Tibial nerve (tissue), 4 donors: ENCODE data around the gene PLSCR2. TPM values are rescaled to one million over a fixed set of nuclear protein-coding genes. Genes with fewer than 3 reads are reported as not detected.

ENCODE experiments used
- DNase-seq, 2 donors: peaks; one replicate each; pipeline ENCODE4 v3.0.0-alpha.2; 2019; ENCODE audit warnings: low spot score in 2 of 2
- H3K27ac ChIP-seq, 4 donors: fragments of 200-600 bp; sonication (generic) in 3 of 4; one replicate each; pipeline ENCODE4 v1.5.1; 2017 to 2019; ENCODE audit warnings: mild to moderate bottlenecking in 1 of 4
- H3K27me3 ChIP-seq, 2 donors: fragments of 200-600 bp; sonication (generic) in 1 of 2; one replicate each; pipeline versions ENCODE4 v1.5.1 to v1.6.0; 2017 to 2019
- H3K36me3 ChIP-seq, 3 donors: fragments of 200-600 bp; sonication (generic); one replicate each; pipeline ENCODE4 v1.5.1; 2018 to 2019
- H3K4me1 ChIP-seq, 4 donors: fragments of 200-600 bp; sonication (generic) in 3 of 4; one replicate each; pipeline ENCODE4 v1.5.1; 2017 to 2019
- H3K4me3 ChIP-seq, 4 donors: fragments of 200-600 bp; sonication (generic) in 3 of 4; one replicate each; pipeline ENCODE4 v1.5.1; 2017 to 2019; ENCODE audit warnings: mild to moderate bottlenecking in 1 of 4, moderate library complexity in 1 of 4
- H3K9me3 ChIP-seq, 4 donors: fragments of 200-600 bp; sonication (generic) in 3 of 4; one replicate each; pipeline ENCODE4 v1.5.1; 2017 to 2019
- EP300 ChIP-seq, 2 donors: sonication (generic); formaldehyde crosslinking; IDR thresholded peaks; one replicate each; pipeline ENCODE4 v1.6.1; 2017; ENCODE audit warnings: antibody characterized with exemption in 2 of 2, mild to moderate bottlenecking in 1 of 2
- POLR2A ChIP-seq, 2 donors: fragments of 450-650 bp; IDR thresholded peaks; one replicate each; pipeline ENCODE4 v1.6.1; 2017; ENCODE audit warnings: antibody characterized with exemption in 2 of 2, mild to moderate bottlenecking in 2 of 2, moderate library complexity in 2 of 2
- WGBS, 2 donors: methylation state at CpG; one replicate each; pipeline ENCODE4 v1.1.5; 2018; 5-methylcytosine and 5-hydroxymethylcytosine counted together
- total RNA-seq, 4 donors: library from RNA; depleted of rRNA; stranded (reverse); fragments of >200 nt; gene quantifications; one replicate each; pipeline ENCODE4 v1.1.0, GENCODE V29; 2016
- TF ChIP-seq, protein P1 (sequence below), 5 experiments: fragments of 200-600 bp in 3 of 5; fragments of 450-650 bp in 2 of 5; sonication (generic) in 3 of 5; IDR thresholded peaks; one replicate each; pipeline ENCODE4 v1.5.1; 2016 to 2019; ENCODE audit warnings: antibody characterized with exemption in 5 of 5, mild to moderate bottlenecking in 3 of 5, moderate library complexity in 2 of 5

The PLSCR2 gene
- total RNA-seq, 4 donors from 2014 or later: not detected

DNA sequence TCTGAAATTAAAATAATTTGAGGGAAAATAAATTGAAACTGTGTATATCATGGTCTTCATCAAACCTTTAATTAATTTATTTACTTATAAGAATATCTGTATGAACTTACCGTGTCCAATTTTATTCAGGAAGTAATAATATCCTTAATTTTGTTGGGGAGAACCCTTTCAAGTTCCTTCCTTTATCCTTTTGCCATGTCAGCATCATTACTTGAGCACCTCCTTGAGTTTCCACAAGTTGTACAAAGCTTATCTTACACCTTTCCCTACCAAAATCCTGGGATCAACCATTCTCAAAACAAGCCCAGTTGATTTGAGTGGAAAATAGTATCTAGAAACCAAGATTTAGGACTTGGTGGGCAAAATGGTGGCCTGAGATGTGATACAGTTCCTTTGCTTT lies 37.3 kb downstream of the PLSCR2 start:
- 85 to 91% methylated on average over 1 of the region's 1 CpG for WGBS, 2 donors
- TF ChIP-seq POLR2A (IDR thresholded peaks at IDR 0.05) (no peak), EP300 (IDR thresholded peaks at IDR 0.05) (no peak)
- TF ChIP-seq, protein P1, sequence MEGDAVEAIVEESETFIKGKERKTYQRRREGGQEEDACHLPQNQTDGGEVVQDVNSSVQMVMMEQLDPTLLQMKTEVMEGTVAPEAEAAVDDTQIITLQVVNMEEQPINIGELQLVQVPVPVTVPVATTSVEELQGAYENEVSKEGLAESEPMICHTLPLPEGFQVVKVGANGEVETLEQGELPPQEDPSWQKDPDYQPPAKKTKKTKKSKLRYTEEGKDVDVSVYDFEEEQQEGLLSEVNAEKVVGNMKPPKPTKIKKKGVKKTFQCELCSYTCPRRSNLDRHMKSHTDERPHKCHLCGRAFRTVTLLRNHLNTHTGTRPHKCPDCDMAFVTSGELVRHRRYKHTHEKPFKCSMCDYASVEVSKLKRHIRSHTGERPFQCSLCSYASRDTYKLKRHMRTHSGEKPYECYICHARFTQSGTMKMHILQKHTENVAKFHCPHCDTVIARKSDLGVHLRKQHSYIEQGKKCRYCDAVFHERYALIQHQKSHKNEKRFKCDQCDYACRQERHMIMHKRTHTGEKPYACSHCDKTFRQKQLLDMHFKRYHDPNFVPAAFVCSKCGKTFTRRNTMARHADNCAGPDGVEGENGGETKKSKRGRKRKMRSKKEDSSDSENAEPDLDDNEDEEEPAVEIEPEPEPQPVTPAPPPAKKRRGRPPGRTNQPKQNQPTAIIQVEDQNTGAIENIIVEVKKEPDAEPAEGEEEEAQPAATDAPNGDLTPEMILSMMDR (IDR thresholded peaks at IDR 0.05): no peak
- H3K27me3 ChIP-seq: no peaks in the 10 kb centered on the region
- no peaks in the 10 kb centered on the region for H3K4me1 ChIP-seq
- no peak overlapping the region for H3K27ac ChIP-seq
- no peaks in the 10 kb centered on the region for H3K36me3 ChIP-seq
- H3K4me3 ChIP-seq: no peak overlapping the region
- DNase-seq: no peak
- peaks cover 0 to 10% (median 0%) of the 10 kb centered on the region in 4 donors for H3K9me3 ChIP-seq

DNA sequence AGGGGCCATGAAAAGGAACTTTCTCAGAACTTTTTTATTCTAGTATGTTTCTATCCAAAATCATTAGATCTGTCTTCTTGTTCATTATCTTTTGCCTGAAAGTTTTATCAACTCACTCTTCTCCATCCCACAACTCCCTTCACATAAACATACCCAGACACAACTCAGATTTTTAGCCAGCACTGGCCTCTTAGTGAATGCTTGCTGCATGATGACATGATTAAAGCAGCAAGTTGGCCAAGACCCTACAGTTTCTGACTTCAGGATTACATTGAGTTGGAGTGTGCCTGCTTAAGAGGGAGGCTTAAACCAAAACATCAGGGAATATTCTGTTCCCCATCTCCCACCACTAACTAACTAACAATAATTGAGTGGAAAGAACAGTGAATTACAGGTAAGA lies 38.1 kb downstream of the PLSCR2 start:
- no peak overlapping the region for H3K4me3 ChIP-seq
- H3K36me3 ChIP-seq: no peaks in the 10 kb centered on the region
- peaks cover 0 to 10% (median 0%) of the 10 kb centered on the region in 4 donors for H3K9me3 ChIP-seq
- no peaks in the 10 kb centered on the region for H3K4me1 ChIP-seq
- H3K27me3 ChIP-seq: no peaks in the 10 kb centered on the region
- H3K27ac ChIP-seq: no peak overlapping the region
- DNase-seq: no peak
- TF ChIP-seq EP300 (IDR thresholded peaks at IDR 0.05) (no peak), POLR2A (IDR thresholded peaks at IDR 0.05) (no peak)
- TF ChIP-seq, protein P1 (IDR thresholded peaks at IDR 0.05): no peak

DNA sequence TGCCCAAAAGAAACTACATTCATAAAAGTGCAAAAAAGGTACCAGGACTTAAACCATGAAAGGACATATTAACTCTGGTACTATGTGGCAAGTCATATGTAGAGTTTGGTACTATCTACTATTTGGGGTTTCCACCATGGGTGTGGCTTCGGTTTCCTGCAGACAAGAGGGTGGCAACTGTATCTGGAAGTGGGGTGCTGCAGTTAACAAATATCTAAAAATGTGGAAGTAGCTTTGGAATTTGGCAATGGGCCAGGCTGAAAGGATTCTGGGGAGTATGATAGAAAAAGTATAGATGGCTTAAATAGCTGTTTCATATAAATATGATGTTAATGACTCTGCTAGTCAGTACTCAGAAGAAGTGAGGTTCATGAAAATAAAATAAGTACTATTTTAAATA lies 44.0 kb downstream of the PLSCR2 start:
- WGBS, 2 donors: 92 to 93% methylated on average over 1 of the region's 1 CpG

DNA sequence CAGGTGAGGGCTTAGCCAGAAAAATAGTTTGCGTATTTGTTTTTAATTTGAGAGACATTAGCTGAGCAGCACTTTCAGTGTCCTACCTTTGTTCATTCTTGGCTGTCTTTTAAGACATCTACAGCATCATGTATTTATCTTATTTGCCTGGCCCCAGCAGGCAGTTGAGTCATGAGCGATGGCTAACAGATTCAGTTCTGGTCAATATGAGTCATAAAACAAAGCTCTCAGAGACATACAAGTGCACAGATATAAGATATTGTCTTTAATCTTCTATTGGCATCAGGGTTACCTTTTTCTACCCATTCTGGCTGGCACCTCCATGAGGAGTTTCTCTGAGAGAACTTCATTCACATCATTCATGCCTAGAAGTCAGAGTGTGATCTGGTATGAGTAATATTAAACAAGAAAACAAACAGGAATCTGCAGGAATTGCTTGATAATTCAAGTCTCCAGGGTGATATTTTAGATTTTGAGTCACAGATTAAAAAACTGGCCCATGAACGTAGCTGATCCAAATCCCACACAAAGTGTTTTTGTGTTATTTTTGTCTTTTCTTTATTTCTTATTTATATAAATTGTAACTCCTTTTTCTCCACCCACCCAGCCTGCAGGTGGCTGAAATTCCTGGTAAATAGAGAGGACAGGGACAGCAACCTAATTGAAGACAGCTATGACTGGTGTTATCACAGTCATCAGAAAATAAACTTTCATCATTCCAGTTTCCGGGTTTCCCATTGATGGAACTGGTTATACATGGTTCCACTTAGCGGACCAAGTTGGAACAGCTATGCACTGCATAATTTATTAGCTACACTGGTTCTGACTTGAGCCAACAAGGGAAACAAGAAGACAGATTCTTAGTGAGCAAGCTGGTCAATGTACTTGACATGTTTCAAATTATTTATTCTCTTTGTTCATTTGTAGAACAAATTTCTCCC lies 47.3 kb downstream of the PLSCR2 start:
- Histone ChIP-seq H3K4me3 (no peak overlapping the region), H3K4me1 (no peaks in the 10 kb centered on the region)
- WGBS, 2 donors: 56 to 62% methylated on average over 5 of the region's 5 CpGs

More for the DNA sequence above, 44.0 kb downstream of the PLSCR2 start:
- DNase-seq: no peak
- TF ChIP-seq EP300 (IDR thresholded peaks at IDR 0.05): no peak
- TF ChIP-seq, protein P1 (IDR thresholded peaks at IDR 0.05): no peak
- Histone ChIP-seq H3K36me3 (no peaks in the 10 kb centered on the region), H3K27me3 (no peaks in the 10 kb centered on the region), H3K27ac (no peak overlapping the region), H3K4me3 (no peak overlapping the region), H3K4me1 (no peaks in the 10 kb centered on the region), H3K9me3 (peaks cover 0 to 10% (median 0%) of the 10 kb centered on the region in 4 donors)

DNA sequence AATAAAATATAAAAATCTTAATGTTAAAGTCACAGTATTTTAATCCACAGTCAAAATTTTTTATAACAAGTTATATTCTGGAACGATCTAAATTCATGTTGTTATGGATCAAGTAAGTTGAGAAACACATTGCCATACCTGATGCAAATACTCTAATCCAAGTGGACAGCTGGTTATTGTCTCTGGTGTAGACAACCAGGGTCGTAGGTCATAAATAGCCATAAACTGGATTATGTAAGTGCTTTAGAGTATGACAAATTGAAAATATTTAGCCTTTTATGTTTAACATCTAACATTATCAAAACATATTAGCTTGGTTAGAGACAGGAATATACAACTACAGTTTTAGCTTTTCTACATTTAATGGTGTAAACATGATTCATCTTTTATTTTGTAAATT lies 53.0 kb downstream of the PLSCR2 start:
- Histone ChIP-seq H3K9me3 (peaks cover 0 to 16% (median 0%) of the 10 kb centered on the region in 4 donors), H3K4me3 (no peak overlapping the region), H3K27ac (no peak overlapping the region), H3K36me3 (no peaks in the 10 kb centered on the region), H3K27me3 (no peaks in the 10 kb centered on the region), H3K4me1 (no peaks in the 10 kb centered on the region)
- 92 to 93% methylated on average over 2 of the region's 2 CpGs for WGBS, 2 donors
- no peak for DNase-seq
- no peak for TF ChIP-seq POLR2A (IDR thresholded peaks at IDR 0.05)
- no peak for TF ChIP-seq EP300 (IDR thresholded peaks at IDR 0.05)
- TF ChIP-seq, protein P1 (IDR thresholded peaks at IDR 0.05): no peak

More for the DNA sequence above, 47.3 kb downstream of the PLSCR2 start:
- no peaks in the 10 kb centered on the region for H3K9me3 ChIP-seq
- H3K27ac ChIP-seq: no peak overlapping the region
- TF ChIP-seq, protein P1 (IDR thresholded peaks at IDR 0.05): no peak
- no peak for TF ChIP-seq POLR2A (IDR thresholded peaks at IDR 0.05)
- TF ChIP-seq EP300 (IDR thresholded peaks at IDR 0.05): no peak
- H3K36me3 ChIP-seq: no peaks in the 10 kb centered on the region
- DNase-seq: no peak
- no peaks in the 10 kb centered on the region for H3K27me3 ChIP-seq
